PFSK-1 (cell line): Measurements from ENCODE around the gene DNAAF5.

ENCODE experiments used
- FOXP2 ChIP-seq: optimal IDR thresholded peaks from 2 replicates; pipeline ENCODE3; 2011; ENCODE audit warnings: borderline replicate concordance, control low read depth, inconsistent platforms; ENCODE audit not compliant: insufficient read depth; ENCODE audit errors: extremely low read length, extremely low read depth
- POLR2AphosphoS5 ChIP-seq: IDR thresholded peaks from 2 replicates; pipeline ENCODE4 v1.6.1; 2012; ENCODE audit warnings: low read depth, mild to moderate bottlenecking, control low read depth, low read length, moderate library complexity
- REST ChIP-seq, 2 experiments: IDR thresholded peaks; 2 replicates each; pipeline versions ENCODE4 v1.6.1 to v1.8.0; 2011 to 2012; ENCODE audit warnings: low read depth in 2 of 2, low read length in 2 of 2, control low read depth in 1 of 2, inconsistent platforms in 1 of 2, mild to moderate bottlenecking in 1 of 2, moderate library complexity in 1 of 2; ENCODE audit not compliant: insufficient read depth in 1 of 2
- SIN3A ChIP-seq: IDR thresholded peaks from 2 replicates; pipeline ENCODE4 v1.6.1; 2012; ENCODE audit warnings: mild to moderate bottlenecking, low read length, moderate library complexity, borderline replicate concordance; ENCODE audit not compliant: insufficient read depth
- TAF1 ChIP-seq: IDR thresholded peaks from 2 replicates; pipeline ENCODE4 v1.6.1; 2012; ENCODE audit warnings: low read length, control low read depth, borderline replicate concordance; ENCODE audit not compliant: insufficient read depth

Gene DNAAF5

GRCh38 chr7:822692-823276, 96.3 kb downstream of the DNAAF5 start:
- TF ChIP-seq POLR2AphosphoS5 (no peak), REST (IDR thresholded peaks at IDR 0.05; ENCODE audit: insufficient read depth in 1 of 2, low read depth in 2 of 2, low read length in 2 of 2) (no peak), TAF1 (no peak), FOXP2 (no peak), SIN3A (no peak)

DNA sequence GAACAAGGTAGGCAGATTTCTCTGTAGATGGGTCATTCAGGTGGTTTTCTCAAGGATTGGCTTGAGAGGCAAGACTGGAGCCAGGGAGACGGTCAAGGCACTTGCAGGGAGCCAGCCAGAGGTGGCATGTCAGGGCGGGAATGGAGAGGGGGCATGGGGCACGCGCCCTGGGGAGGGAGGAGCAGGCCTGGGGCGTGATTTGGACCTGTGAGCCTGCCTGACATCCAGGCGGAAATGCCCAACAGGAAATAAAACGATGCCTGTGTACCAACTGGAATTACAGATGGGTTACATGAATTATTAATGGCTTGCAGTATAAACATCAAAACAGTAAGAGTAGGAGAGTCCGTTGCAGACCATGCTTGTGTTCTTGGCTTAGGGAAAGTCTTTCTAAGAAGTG, 97.2 kb downstream of the DNAAF5 start:
- TF ChIP-seq FOXP2 = no peak
- TF ChIP-seq REST (IDR thresholded peaks at IDR 0.05; ENCODE audit: insufficient read depth in 1 of 2, low read depth in 2 of 2, low read length in 2 of 2) = no peak
- TF ChIP-seq POLR2AphosphoS5 = no peak
- no peak for TF ChIP-seq TAF1
- TF ChIP-seq SIN3A = no peak

GRCh38 chr7:824081-824480, 97.6 kb downstream of the DNAAF5 start:
- TF ChIP-seq FOXP2 = no peak
- no peak for TF ChIP-seq TAF1
- no peak for TF ChIP-seq REST (IDR thresholded peaks at IDR 0.05; ENCODE audit: insufficient read depth in 1 of 2, low read depth in 2 of 2, low read length in 2 of 2)
- TF ChIP-seq POLR2AphosphoS5 = no peak
- no peak for TF ChIP-seq SIN3A

DNA sequence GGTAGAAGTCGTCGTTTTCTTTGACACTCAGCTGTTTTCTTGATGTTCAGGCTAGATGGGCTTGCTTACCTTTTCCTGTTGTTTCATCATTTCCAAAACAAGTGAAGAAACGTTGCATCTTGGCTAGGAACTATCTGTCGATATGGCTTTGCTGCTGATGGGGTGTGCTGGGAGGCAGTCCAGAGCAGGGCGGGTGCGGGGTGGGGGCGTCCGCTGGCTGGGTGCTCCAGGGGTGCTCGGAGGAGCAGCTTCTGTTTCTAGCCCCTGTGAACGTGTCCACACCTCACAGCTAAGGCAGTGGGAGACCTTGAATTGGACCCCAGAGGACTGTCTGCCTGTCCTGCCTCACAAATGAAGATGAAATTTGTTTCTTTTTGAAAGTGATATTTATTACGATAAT, 98.2 kb downstream of the DNAAF5 start:
- no peak for TF ChIP-seq POLR2AphosphoS5
- no peak for TF ChIP-seq REST (IDR thresholded peaks at IDR 0.05; ENCODE audit: insufficient read depth in 1 of 2, low read depth in 2 of 2, low read length in 2 of 2)
- TF ChIP-seq TAF1 = no peak
- no peak for TF ChIP-seq SIN3A
- TF ChIP-seq FOXP2 = no peak
